Measurements from ENCODE around the gene ODR4.
A peak's percentile ranks its signal among the peaks of the same experiment; 100 is the strongest.

ODR4 gene

GRCh38 chr1:186403632-186404031 is 28.0 kb downstream of the ODR4 start:
- in situ Hi-C loops (cut with HindIII; ENCODE audit: low pct_unique_long_range_greater_than_20kb, low sequenced_read_pairs) = no loop called here
- TF ChIP-seq JUND (IDR thresholded peaks at IDR 0.05; ENCODE audit: low read depth) = no peak
- DNase-seq (ENCODE audit: low read depth in 1 of 2, low spot score in 1 of 2) = no peak

GRCh38 chr1:186404454-186405051 is 28.9 kb downstream of the ODR4 start:
- in situ Hi-C loops (cut with HindIII; ENCODE audit: low pct_unique_long_range_greater_than_20kb, low sequenced_read_pairs) = no loop called here
- peak in 1 of 2 experiments; percentile 63 for DNase-seq (ENCODE audit: low read depth in 1 of 2, low spot score in 1 of 2)
- TF ChIP-seq JUND (IDR thresholded peaks at IDR 0.05; ENCODE audit: low read depth) = no peak

GRCh38 chr1:186409091-186409490 is 33.5 kb downstream of the ODR4 start:
- TF ChIP-seq JUND (IDR thresholded peaks at IDR 0.05; ENCODE audit: low read depth) = no peak
- DNase-seq (ENCODE audit: low read depth in 1 of 2, low spot score in 1 of 2) = no peak
- in situ Hi-C loops (cut with HindIII; ENCODE audit: low pct_unique_long_range_greater_than_20kb, low sequenced_read_pairs) = no loop called here

- in situ Hi-C loops (cut with HindIII; ENCODE audit: low pct_unique_long_range_greater_than_20kb, low sequenced_read_pairs) = no loop called here
Measured at GRCh38 chr1:186413319-186413718, 37.7 kb downstream of the ODR4 start.

GRCh38 chr1:186418503-186418902 is 42.9 kb downstream of the ODR4 start:
- DNase-seq (ENCODE audit: low read depth in 1 of 2, low spot score in 1 of 2) = no peak
- in situ Hi-C loops (cut with HindIII; ENCODE audit: low pct_unique_long_range_greater_than_20kb, low sequenced_read_pairs) = no loop called here
- TF ChIP-seq JUND (IDR thresholded peaks at IDR 0.05; ENCODE audit: low read depth) = no peak

More at GRCh38 chr1:186413319-186413718, 37.7 kb downstream of the ODR4 start:
- no peak for DNase-seq (ENCODE audit: low read depth in 1 of 2, low spot score in 1 of 2)
- no peak for TF ChIP-seq JUND (IDR thresholded peaks at IDR 0.05; ENCODE audit: low read depth)

GRCh38 chr1:186420311-186420710 is 44.7 kb downstream of the ODR4 start:
- DNase-seq (ENCODE audit: low read depth in 1 of 2, low spot score in 1 of 2) = no peak
- TF ChIP-seq JUND (IDR thresholded peaks at IDR 0.05; ENCODE audit: low read depth) = no peak
- in situ Hi-C loops (cut with HindIII; ENCODE audit: low pct_unique_long_range_greater_than_20kb, low sequenced_read_pairs) = no loop called here

- no peak for DNase-seq (ENCODE audit: low read depth in 1 of 2, low spot score in 1 of 2)
- TF ChIP-seq JUND (IDR thresholded peaks at IDR 0.05; ENCODE audit: low read depth) = no peak
- in situ Hi-C loops (cut with HindIII; ENCODE audit: low pct_unique_long_range_greater_than_20kb, low sequenced_read_pairs) = no loop called here
Measured at GRCh38 chr1:186420923-186421322, 45.3 kb downstream of the ODR4 start.

GRCh38 chr1:186421446-186421845 is 45.8 kb downstream of the ODR4 start:
- TF ChIP-seq JUND (IDR thresholded peaks at IDR 0.05; ENCODE audit: low read depth) = no peak
- in situ Hi-C loops (cut with HindIII; ENCODE audit: low pct_unique_long_range_greater_than_20kb, low sequenced_read_pairs) = no loop called here
- DNase-seq (ENCODE audit: low read depth in 1 of 2, low spot score in 1 of 2) = no peak

- TF ChIP-seq JUND (IDR thresholded peaks at IDR 0.05; ENCODE audit: low read depth) = no peak
Measured at GRCh38 chr1:186424539-186424938, 48.9 kb downstream of the ODR4 start.

GRCh38 chr1:186426118-186426517 is 50.5 kb downstream of the ODR4 start:
- in situ Hi-C loops (cut with HindIII; ENCODE audit: low pct_unique_long_range_greater_than_20kb, low sequenced_read_pairs) = no loop called here
- no peak for TF ChIP-seq JUND (IDR thresholded peaks at IDR 0.05; ENCODE audit: low read depth)
- DNase-seq (ENCODE audit: low read depth in 1 of 2, low spot score in 1 of 2) = no peak

More at GRCh38 chr1:186424539-186424938, 48.9 kb downstream of the ODR4 start:
- DNase-seq (ENCODE audit: low read depth in 1 of 2, low spot score in 1 of 2) = no peak
- in situ Hi-C loops (cut with HindIII; ENCODE audit: low pct_unique_long_range_greater_than_20kb, low sequenced_read_pairs) = no loop called here

- in situ Hi-C loops (cut with HindIII; ENCODE audit: low pct_unique_long_range_greater_than_20kb, low sequenced_read_pairs) = no loop called here
- no peak for TF ChIP-seq JUND (IDR thresholded peaks at IDR 0.05; ENCODE audit: low read depth)
- DNase-seq (ENCODE audit: low read depth in 1 of 2, low spot score in 1 of 2) = no peak
Measured at GRCh38 chr1:186429017-186429416, 53.4 kb downstream of the ODR4 start.

GRCh38 chr1:186435336-186435735 is 59.7 kb downstream of the ODR4 start:
- in situ Hi-C loops (cut with HindIII; ENCODE audit: low pct_unique_long_range_greater_than_20kb, low sequenced_read_pairs) = no loop called here
- no peak for TF ChIP-seq JUND (IDR thresholded peaks at IDR 0.05; ENCODE audit: low read depth)
- no peak for DNase-seq (ENCODE audit: low read depth in 1 of 2, low spot score in 1 of 2)

GRCh38 chr1:186438567-186438966 is 62.9 kb downstream of the ODR4 start:
- in situ Hi-C loops (cut with HindIII; ENCODE audit: low pct_unique_long_range_greater_than_20kb, low sequenced_read_pairs) = no loop called here
- TF ChIP-seq JUND (IDR thresholded peaks at IDR 0.05; ENCODE audit: low read depth) = no peak
- no peak for DNase-seq (ENCODE audit: low read depth in 1 of 2, low spot score in 1 of 2)

GRCh38 chr1:186440584-186440983 is 64.9 kb downstream of the ODR4 start:
- DNase-seq (ENCODE audit: low read depth in 1 of 2, low spot score in 1 of 2) = no peak
- TF ChIP-seq JUND (IDR thresholded peaks at IDR 0.05; ENCODE audit: low read depth) = no peak
- in situ Hi-C loops (cut with HindIII; ENCODE audit: low pct_unique_long_range_greater_than_20kb, low sequenced_read_pairs) = no loop called here

Data from T47D (cell line).